ENCODE data around the gene DCAF10.
"Not testable (repeated sequence)": the region's sequence is repeated elsewhere in the genome, so short reads cannot be mapped to it uniquely, and the experiment has no call there.

The DCAF10 gene

GRCh38 chr9:37862530-37862929 is 61.9 kb downstream of the DCAF10 start:
- no peak for DNase-seq (ENCODE audit: low read depth in 2 of 2)

GRCh38 chr9:37870081-37870798 is 69.6 kb downstream of the DCAF10 start:
- DNase-seq (ENCODE audit: low read depth in 2 of 2), result no peak

- no peak for DNase-seq (ENCODE audit: low read depth in 2 of 2)
Observed at GRCh38 chr9:37870799-37871176, 70.2 kb downstream of the DCAF10 start.

- DNase-seq (ENCODE audit: low read depth in 2 of 2), result no peak
Observed at GRCh38 chr9:37873955-37874354, 73.4 kb downstream of the DCAF10 start.

GRCh38 chr9:37876376-37876775 is 75.8 kb downstream of the DCAF10 start:
- no peak for DNase-seq (ENCODE audit: low read depth in 2 of 2)

- DNase-seq (ENCODE audit: low read depth in 2 of 2), result no peak
Observed at GRCh38 chr9:37880916-37881479, 80.4 kb downstream of the DCAF10 start.

GRCh38 chr9:37887977-37888583 is 87.5 kb downstream of the DCAF10 start:
- DNase-seq (ENCODE audit: low read depth in 2 of 2), result not testable (repeated sequence)

GRCh38 chr9:37889536-37889935 is 88.9 kb downstream of the DCAF10 start:
- no peak for DNase-seq (ENCODE audit: low read depth in 2 of 2)

GRCh38 chr9:37891042-37891441 is 90.4 kb downstream of the DCAF10 start:
- not testable (repeated sequence) for DNase-seq (ENCODE audit: low read depth in 2 of 2)

GRCh38 chr9:37892063-37892462 is 91.5 kb downstream of the DCAF10 start:
- no peak for DNase-seq (ENCODE audit: low read depth in 2 of 2)

GRCh38 chr9:37897665-37898064 is 97.1 kb downstream of the DCAF10 start:
- no peak for DNase-seq (ENCODE audit: low read depth in 2 of 2)

- no peak for DNase-seq (ENCODE audit: low read depth in 2 of 2)
Observed at GRCh38 chr9:37899041-37899440, 98.4 kb downstream of the DCAF10 start.

GRCh38 chr9:37902131-37902530 is 101.5 kb downstream of the DCAF10 start:
- DNase-seq (ENCODE audit: low read depth in 2 of 2), result no peak

GRCh38 chr9:37902796-37903646 is 102.4 kb downstream of the DCAF10 start:
- no peak for DNase-seq (ENCODE audit: low read depth in 2 of 2)

- DNase-seq (ENCODE audit: low read depth in 2 of 2), result peak; percentile 93
Observed at GRCh38 chr9:37903647-37904444, 103.2 kb downstream of the DCAF10 start, which contains the start of gene SLC25A51. SLC25A51 (minus strand) TSS chr9:37904127; CDS start chr9:37888550, 15,577 bp downstream.

- no peak for DNase-seq (ENCODE audit: low read depth in 2 of 2)
Observed at GRCh38 chr9:37904445-37905130, 104.0 kb downstream of the DCAF10 start.

GRCh38 chr9:37905131-37905505 is 104.5 kb downstream of the DCAF10 start:
- DNase-seq (ENCODE audit: low read depth in 2 of 2), result no peak

- DNase-seq (ENCODE audit: low read depth in 2 of 2), result no peak
Observed at GRCh38 chr9:37905776-37906175, 105.2 kb downstream of the DCAF10 start.

- no peak for DNase-seq (ENCODE audit: low read depth in 2 of 2)
Observed at GRCh38 chr9:37906312-37907239, 106.0 kb downstream of the DCAF10 start.

GRCh38 chr9:37908283-37908682 is 107.7 kb downstream of the DCAF10 start:
- no peak for DNase-seq (ENCODE audit: low read depth in 2 of 2)

All from stimulated activated CD8-positive, alpha-beta memory T cell treated with anti-CD3 and anti-CD28 coated beads, Interleukin-7, amount 100 ng/mL, for 1 hour (primary cell).